GM20000 (cell line): ENCODE results near the gene DTD1.
"Not testable (repeated sequence)": the region's sequence is repeated elsewhere in the genome, so short reads cannot be mapped to it uniquely, and the experiment has no call there.

ENCODE experiments used
- DNase-seq: peaks from one replicate; pipeline ENCODE4 v3.0.0; 2012; ENCODE audit warnings: low spot score
- CTCF ChIP-seq: IDR thresholded peaks from 2 replicates; pipeline ENCODE4 v1.5.1; 2012; ENCODE audit warnings: mild to moderate bottlenecking, control low read depth; ENCODE audit errors: extremely low read depth, missing control alignments

The DTD1 gene

DNA sequence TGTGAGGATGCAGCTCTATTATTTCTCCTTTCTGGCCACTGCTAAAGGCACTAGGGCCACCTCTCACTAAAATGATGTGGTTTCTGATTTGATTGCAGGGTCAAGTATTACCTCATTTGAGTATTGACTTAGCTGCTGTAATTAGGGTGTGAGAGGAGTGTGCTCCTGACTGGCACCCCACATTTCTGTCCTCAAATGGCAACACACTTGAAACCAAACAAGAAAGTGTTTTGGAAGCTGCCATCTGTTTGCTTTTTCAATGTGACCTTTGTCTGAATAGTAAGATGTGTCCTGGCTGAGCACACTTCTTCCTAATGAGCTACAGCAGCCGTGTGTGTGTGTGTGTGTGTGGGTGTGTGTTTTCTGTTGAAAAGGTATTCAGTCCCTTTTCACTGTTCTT is 162.9 kb downstream of the DTD1 start:
- no peak for DNase-seq
- TF ChIP-seq CTCF, result no peak

GRCh38 chr20:18754030-18754652 is 166.3 kb downstream of the DTD1 start:
- TF ChIP-seq CTCF, result no peak
- peak; percentile 72 for DNase-seq

DNA sequence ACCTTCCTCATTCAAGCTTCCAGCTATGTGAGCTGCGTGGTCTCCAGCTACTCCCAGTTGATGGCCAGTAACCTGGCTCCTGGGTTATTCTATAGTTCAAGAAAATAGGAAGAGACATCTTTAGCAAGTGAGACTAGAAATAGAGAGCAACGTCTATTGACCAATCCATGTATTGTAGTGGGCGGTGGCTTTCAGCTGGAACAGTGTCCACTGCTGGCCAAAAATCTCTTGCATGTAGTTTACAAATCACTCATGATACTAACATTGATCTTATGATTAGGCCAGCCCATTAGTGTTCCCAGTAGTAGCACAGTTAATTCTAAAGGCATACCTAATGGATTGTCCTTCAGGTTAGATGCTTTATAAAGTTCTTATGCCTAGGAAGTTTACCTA is 166.8 kb downstream of the DTD1 start:
- DNase-seq, result no peak
- no peak for TF ChIP-seq CTCF

- DNase-seq, result not testable (repeated sequence)
Observed at GRCh38 chr20:18760852-18761251, 173.0 kb downstream of the DTD1 start.

GRCh38 chr20:18767676-18768075 is 179.8 kb downstream of the DTD1 start:
- no peak for TF ChIP-seq CTCF
- DNase-seq, result no peak

DNA sequence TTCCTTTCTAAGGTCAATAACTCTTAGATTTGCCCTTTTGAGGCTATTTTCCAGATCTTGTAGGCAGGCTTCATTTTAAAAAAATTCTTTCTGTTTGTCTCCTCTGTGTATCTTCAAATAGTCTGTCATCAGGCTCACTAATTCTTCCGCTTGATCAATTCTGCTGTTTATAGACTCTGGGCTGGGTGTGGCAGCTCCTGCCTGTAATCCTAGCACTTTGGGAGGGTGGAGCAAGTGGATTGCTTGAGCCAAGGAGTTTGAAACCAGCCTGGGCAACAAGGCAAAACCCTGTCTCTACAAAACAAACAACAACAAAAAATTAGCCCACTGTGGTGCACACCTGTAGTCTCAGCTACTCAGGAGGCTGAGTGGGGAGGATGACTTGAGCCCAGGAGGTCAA is 185.7 kb downstream of the DTD1 start:
- no peak for DNase-seq
- TF ChIP-seq CTCF, result no peak

GRCh38 chr20:18774207-18774606 is 186.4 kb downstream of the DTD1 start:
- no peak for DNase-seq
- TF ChIP-seq CTCF, result no peak

- no peak for DNase-seq
- no peak for TF ChIP-seq CTCF
Observed at GRCh38 chr20:18775633-18776032, 187.8 kb downstream of the DTD1 start.
